Keratinocyte (primary cell): ENCODE measurements around the gene FAM83C. TPM values are rescaled to one million over a fixed set of nuclear protein-coding genes. Genes with fewer than 3 reads are reported as not detected.

Experiments used
- DNase-seq: peaks from one replicate; pipeline ENCODE4 v3.0.0-alpha.2; 2011; ENCODE audit warnings: low read depth, missing footprints, low spot score
- FAIRE-seq: peaks from 2 replicates; lab custom pipeline; 2011; peaks lifted over from hg19 to GRCh38; lab: Jason Lieb, UNC
- H2AFZ ChIP-seq: 2 replicates; pipeline ENCODE4 v1.6.0; 2012; ENCODE audit warnings: low read length, control low read depth, inconsistent platforms; ENCODE audit not compliant: control insufficient read depth
- H3K27ac ChIP-seq: 2 replicates; pipeline ENCODE4 v1.5.1; 2011; ENCODE audit warnings: low read length; ENCODE audit not compliant: control insufficient read depth, insufficient read depth
- H3K27me3 ChIP-seq: 3 replicates; pipeline ENCODE4 v1.6.0; 2011; ENCODE audit warnings: low read length; ENCODE audit not compliant: control insufficient read depth, insufficient read depth; ENCODE audit errors: extremely low read depth
- H3K36me3 ChIP-seq, 2 experiments: 2 replicates in 1 of 2; 3 replicates in 1 of 2; pipeline ENCODE4 v1.5.1; 2011; ENCODE audit warnings: low read length in 2 of 2, mild to moderate bottlenecking in 1 of 2; ENCODE audit not compliant: control insufficient read depth in 2 of 2, insufficient read depth in 2 of 2; ENCODE audit errors: extremely low read depth in 1 of 2
- H3K4me1 ChIP-seq: 3 replicates; pipeline ENCODE4 v1.5.1; 2011; ENCODE audit warnings: low read length; ENCODE audit not compliant: control insufficient read depth, insufficient read depth; ENCODE audit errors: extremely low read depth
- H3K4me2 ChIP-seq: 3 replicates; pipeline ENCODE4 v1.6.0; 2011; ENCODE audit warnings: low read depth, low read length; ENCODE audit not compliant: control insufficient read depth, insufficient read depth; ENCODE audit errors: extremely low read depth
- H3K4me3 ChIP-seq, 3 experiments: fragments of 200-600 bp in 1 of 3; sonication (generic) in 1 of 3; 2 replicates in 2 of 3; 3 replicates in 1 of 3; pipeline ENCODE4 v1.5.1; 2011 to 2016; ENCODE audit warnings: low read length in 3 of 3, mild to moderate bottlenecking in 3 of 3, control low read depth in 2 of 3, inconsistent platforms in 1 of 3, low read depth in 1 of 3, mixed read lengths in 1 of 3, mixed run types in 1 of 3, moderate library complexity in 1 of 3; ENCODE audit not compliant: control insufficient read depth in 2 of 3, insufficient read depth in 2 of 3; ENCODE audit errors: extremely low read depth in 1 of 3
- H3K79me2 ChIP-seq: 2 replicates; pipeline ENCODE4 v1.6.0; 2012; ENCODE audit warnings: low read length; ENCODE audit not compliant: control insufficient read depth, insufficient read depth
- H3K9ac ChIP-seq: 3 replicates; pipeline ENCODE4 v1.6.0; 2011; ENCODE audit warnings: low read length; ENCODE audit not compliant: control insufficient read depth, insufficient read depth; ENCODE audit errors: extremely low read depth
- H3K9me1 ChIP-seq: 3 replicates; pipeline ENCODE4 v1.6.0; 2011; ENCODE audit warnings: low read length; ENCODE audit not compliant: control insufficient read depth, insufficient read depth; ENCODE audit errors: extremely low read depth
- H3K9me3 ChIP-seq: 2 replicates; pipeline ENCODE4 v1.5.1; 2012; ENCODE audit warnings: low read depth, low read length; ENCODE audit not compliant: control insufficient read depth
- H4K20me1 ChIP-seq: 3 replicates; pipeline ENCODE4 v1.6.0; 2011; ENCODE audit warnings: low read length; ENCODE audit not compliant: control insufficient read depth, insufficient read depth; ENCODE audit errors: extremely low read depth
- EZH2 ChIP-seq: IDR thresholded peaks from one replicate; pipeline ENCODE4 v1.6.1; 2012; ENCODE audit warnings: inconsistent platforms, mild to moderate bottlenecking, low read length, moderate library complexity
- dilution Hi-C: fragments of 300-500 bp; cut with MboI; formaldehyde crosslinking; loops from one replicate; pipeline ENCODE4 v1.7.0; 2020; ENCODE audit warnings: low sequenced_read_pairs; ENCODE audit not compliant: extremely low pct_ligation_motif_present
- polyA plus RNA-seq, 5 experiments: library from polyadenylated mRNA; depleted of rRNA in 3 of 5; stranded (reverse) in 3 of 5; stranded (forward) in 1 of 5; unstranded in 1 of 5; fragments of >200 nt; gene quantifications; 1 replicate in 1 of 5; 2 replicates in 3 of 5; 3 replicates in 1 of 5; pipeline versions ENCODE4 v1.2.1 to v1.2.3, GENCODE V29; 2011 to 2012; ENCODE audit warnings: missing spikeins in 2 of 5, low read depth in 1 of 5, low replicate concordance in 1 of 5
- TF ChIP-seq, protein P1 (sequence below), 3 experiments: IDR thresholded peaks in 1 of 3; conservative IDR thresholded peaks in 1 of 3; optimal IDR thresholded peaks in 1 of 3; 2 replicates in 2 of 3; 3 replicates in 1 of 3; pipeline versions ENCODE3 to v1.5.1; 2011; ENCODE audit warnings: low read length in 3 of 3, mild to moderate bottlenecking in 3 of 3, moderate library complexity in 2 of 3, control low read depth in 1 of 3, inconsistent platforms in 1 of 3; ENCODE audit not compliant: insufficient read depth in 2 of 3; ENCODE audit errors: extremely low read depth in 1 of 3

Gene FAM83C
- polyA plus RNA-seq, 1 donor (not counting 4 experiments of a cell fraction or from before 2014, with no cell fraction given), result 12.4 TPM

DNA sequence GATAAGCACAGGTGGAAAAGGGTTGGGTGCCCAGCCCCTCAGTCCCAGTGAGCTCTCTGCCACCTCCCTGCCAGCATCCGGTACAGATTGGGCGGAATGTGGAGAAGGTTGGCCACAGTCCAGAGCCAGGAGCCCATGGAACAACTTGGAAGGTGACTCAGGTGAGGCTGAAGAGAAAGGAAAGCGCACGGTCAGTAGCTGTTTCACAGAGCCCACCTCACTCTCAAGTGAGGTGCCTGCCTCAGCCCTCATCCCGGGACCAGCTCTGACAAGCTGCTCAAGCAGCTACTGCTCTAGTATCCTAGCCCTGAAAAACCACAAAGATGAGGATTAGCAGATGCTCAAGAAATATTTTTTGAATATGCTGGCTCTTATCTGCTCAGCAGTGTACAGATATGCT is 13.2 kb downstream of the FAM83C start:
- H3K9ac ChIP-seq, result peak overlapping the region; percentile 30
- dilution Hi-C loops, result no loop called here
- H3K4me3 ChIP-seq, result no peak overlapping the region
- no peak for TF ChIP-seq EZH2
- H3K9me3 ChIP-seq, result no peaks in the 10 kb centered on the region
- peak overlapping the region; percentile 59 for H3K4me2 ChIP-seq
- peak overlapping the region; percentile 65 for H3K27ac ChIP-seq
- peaks cover 45% of the 10 kb centered on the region for H3K79me2 ChIP-seq
- H3K9me1 ChIP-seq, result peaks cover 2% of the 10 kb centered on the region
- H3K36me3 ChIP-seq, result peaks cover 29 to 76% of the 10 kb centered on the region in 2 experiments
- peaks cover 40% of the 10 kb centered on the region for H3K4me1 ChIP-seq
- FAIRE-seq (peak; percentile 43), DNase-seq (no peak)
- no peaks in the 10 kb centered on the region for H3K27me3 ChIP-seq
- peaks cover 6% of the 10 kb centered on the region for H4K20me1 ChIP-seq
- H2AFZ ChIP-seq, result no peak overlapping the region

DNA sequence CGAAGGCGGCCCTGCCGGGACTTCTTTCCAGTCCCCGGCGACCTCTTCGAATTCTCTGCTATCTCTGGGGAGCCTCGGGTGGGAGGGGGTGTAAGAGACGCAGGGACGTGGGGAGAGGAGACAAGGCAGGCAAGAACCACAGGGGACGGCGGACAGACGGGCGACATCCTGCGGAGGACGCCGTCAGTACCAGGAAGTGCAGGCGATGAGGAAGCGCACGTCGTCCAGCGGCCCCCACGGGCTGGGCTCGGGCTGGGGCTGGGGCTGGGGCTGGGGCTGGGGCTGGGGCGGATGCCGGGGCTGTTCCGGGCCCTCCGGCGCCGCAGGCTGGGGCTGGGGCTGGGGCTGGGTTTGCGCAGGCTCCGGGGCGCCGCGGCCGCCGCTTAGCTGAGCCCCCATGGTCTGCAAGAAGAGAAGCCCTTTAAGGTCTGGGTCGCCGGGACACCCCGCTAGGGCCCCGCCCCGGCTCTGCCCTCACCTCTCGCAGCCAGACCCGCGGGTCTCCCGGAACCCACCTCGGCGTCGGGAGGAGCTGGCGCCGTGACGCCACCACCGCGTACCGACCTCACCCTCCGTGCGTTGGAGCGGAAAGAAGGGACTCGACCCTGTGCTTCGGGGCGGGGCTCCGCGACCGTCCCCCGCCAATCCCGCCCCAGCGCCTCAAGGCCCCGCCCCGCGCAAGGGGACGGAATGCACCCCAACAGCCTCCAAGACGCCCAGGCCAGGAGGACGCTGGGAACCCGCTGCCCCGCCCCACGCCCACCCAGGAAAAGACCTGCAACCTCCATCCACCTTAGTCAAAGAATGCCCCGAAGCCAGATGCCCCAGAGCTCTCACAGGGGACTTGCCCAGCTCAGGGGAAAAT is 14.5 kb downstream of the FAM83C start, which contains the start of gene MMP24OS:
TSS of gene MMP24OS (minus strand) at position 592 of the 865 bp plus-strand sequence. CDS start at position 399, 193 bp downstream.
- DNase-seq (peak; percentile 77), FAIRE-seq (no peak)
- Histone ChIP-seq H3K27ac (peak within 1 kb of the TSS; percentile 67), H3K36me3 (peaks cover 29 to 66% of the 10 kb centered on the region in 2 experiments), H3K9me3 (no peaks in the 10 kb centered on the region), H3K4me1 (peaks cover 35% of the 10 kb centered on the region), H3K9me1 (peaks cover 2% of the 10 kb centered on the region), H3K4me3 (peak within 1 kb of the TSS; percentile 69 to 84 (median 70)), H3K27me3 (no peaks in the 10 kb centered on the region), H4K20me1 (peaks cover 6% of the 10 kb centered on the region), H2AFZ (no peak within 1 kb of the TSS), H3K79me2 (peaks cover 32% of the 10 kb centered on the region), H3K4me2 (peak within 1 kb of the TSS; percentile 83), H3K9ac (peak within 1 kb of the TSS; percentile 84)
- no peak for TF ChIP-seq EZH2
- TF ChIP-seq, protein P1, sequence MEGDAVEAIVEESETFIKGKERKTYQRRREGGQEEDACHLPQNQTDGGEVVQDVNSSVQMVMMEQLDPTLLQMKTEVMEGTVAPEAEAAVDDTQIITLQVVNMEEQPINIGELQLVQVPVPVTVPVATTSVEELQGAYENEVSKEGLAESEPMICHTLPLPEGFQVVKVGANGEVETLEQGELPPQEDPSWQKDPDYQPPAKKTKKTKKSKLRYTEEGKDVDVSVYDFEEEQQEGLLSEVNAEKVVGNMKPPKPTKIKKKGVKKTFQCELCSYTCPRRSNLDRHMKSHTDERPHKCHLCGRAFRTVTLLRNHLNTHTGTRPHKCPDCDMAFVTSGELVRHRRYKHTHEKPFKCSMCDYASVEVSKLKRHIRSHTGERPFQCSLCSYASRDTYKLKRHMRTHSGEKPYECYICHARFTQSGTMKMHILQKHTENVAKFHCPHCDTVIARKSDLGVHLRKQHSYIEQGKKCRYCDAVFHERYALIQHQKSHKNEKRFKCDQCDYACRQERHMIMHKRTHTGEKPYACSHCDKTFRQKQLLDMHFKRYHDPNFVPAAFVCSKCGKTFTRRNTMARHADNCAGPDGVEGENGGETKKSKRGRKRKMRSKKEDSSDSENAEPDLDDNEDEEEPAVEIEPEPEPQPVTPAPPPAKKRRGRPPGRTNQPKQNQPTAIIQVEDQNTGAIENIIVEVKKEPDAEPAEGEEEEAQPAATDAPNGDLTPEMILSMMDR (optimal IDR thresholded peaks at IDR 0.05 in 1 of 3, IDR thresholded peaks at IDR 0.05 in 1 of 3, conservative IDR thresholded peaks at IDR 0.05 in 1 of 3; ENCODE audit: extremely low read depth in 1 of 3, insufficient read depth in 2 of 3, low read length in 3 of 3), result peak in 2 of 3 experiments; percentile 30 to 78
- dilution Hi-C loops, result no loop called here
